GM18511 (cell line): Measurements from ENCODE around the gene CETN3.
"Not testable (repeated sequence)": the region's sequence is repeated elsewhere in the genome, so short reads cannot be mapped to it uniquely, and the experiment has no call there.

Experiments used
- ATAC-seq: cut with Tn5 transposase; IDR thresholded peaks from one replicate; pipeline ENCODE4 v1.9.1; 2021; ENCODE audit warnings: mild to moderate bottlenecking, moderate library complexity; ENCODE audit not compliant: unreplicated experiment

The CETN3 gene

DNA sequence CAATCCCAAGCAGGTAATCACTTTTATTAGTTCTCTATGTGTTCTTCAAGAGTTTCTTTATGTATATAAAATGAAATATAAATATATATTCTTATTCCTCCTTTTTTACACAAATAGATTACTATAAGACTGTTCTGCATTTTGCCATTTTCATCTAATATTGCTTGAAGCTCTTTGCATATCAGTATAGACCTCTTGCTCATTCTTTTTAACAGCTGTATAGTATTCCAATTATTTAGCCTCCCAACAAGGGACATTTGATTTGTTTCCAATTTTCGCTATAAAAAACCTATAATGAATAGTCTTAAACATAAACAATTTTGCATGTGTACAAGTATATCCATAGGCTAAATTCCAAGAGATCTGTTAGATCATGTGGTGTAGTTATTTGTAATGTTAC, 25.2 kb downstream of the CETN3 start:
- ATAC-seq = no peak

GRCh38 chr5:90383903-90384302, 25.7 kb downstream of the CETN3 start:
- ATAC-seq = no peak

GRCh38 chr5:90381213-90381929, 28.2 kb downstream of the CETN3 start:
- no peak for ATAC-seq

GRCh38 chr5:90379652-90380051, 29.9 kb downstream of the CETN3 start:
- no peak for ATAC-seq

- ATAC-seq = no peak
These were observed 30.8 kb downstream of the CETN3 start for GRCh38 chr5:90378752-90379151.

GRCh38 chr5:90371269-90371668, 38.3 kb downstream of the CETN3 start:
- not testable (repeated sequence) for ATAC-seq

- peak; percentile 87 for ATAC-seq
These were observed 40.9 kb downstream of the CETN3 start for GRCh38 chr5:90368454-90369246.

DNA sequence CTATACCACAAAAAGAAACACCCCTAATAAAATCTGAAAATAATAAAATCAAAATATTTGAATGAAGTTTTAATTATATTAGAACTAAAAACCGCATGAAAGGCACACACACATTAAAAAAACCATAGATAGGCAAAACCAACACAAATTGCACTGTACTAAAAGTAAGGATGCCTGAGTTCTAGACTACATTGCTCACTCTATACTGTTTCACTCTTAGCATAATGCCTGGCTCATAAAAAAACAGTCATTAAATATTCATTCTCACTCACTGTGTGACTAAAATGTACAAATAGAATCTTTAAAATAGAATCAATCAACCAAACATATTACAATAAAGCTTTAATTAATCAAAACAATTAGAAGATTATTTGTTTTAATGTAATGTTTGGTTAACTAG, 41.7 kb downstream of the CETN3 start:
- ATAC-seq = no peak

DNA sequence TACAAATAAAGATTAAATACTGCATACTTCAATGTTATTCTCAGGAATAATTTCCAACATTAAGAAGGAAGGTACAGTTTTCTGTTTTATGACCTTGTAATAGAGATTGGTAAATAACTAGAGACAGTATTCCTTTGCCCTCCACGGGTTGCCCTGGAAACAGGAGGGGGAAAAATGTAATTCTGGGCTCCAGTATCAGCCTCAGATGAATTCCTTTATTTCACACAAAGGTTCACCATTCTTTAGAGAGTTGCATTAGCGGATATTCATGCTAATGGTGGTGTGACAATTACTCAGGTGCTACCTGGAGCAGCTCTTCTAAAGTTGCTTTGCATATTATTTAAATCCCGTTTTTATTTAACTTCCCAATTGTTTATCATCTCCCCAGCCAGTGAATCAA, 42.6 kb downstream of the CETN3 start:
- ATAC-seq = no peak

GRCh38 chr5:90365328-90365727, 44.2 kb downstream of the CETN3 start:
- no peak for ATAC-seq

DNA sequence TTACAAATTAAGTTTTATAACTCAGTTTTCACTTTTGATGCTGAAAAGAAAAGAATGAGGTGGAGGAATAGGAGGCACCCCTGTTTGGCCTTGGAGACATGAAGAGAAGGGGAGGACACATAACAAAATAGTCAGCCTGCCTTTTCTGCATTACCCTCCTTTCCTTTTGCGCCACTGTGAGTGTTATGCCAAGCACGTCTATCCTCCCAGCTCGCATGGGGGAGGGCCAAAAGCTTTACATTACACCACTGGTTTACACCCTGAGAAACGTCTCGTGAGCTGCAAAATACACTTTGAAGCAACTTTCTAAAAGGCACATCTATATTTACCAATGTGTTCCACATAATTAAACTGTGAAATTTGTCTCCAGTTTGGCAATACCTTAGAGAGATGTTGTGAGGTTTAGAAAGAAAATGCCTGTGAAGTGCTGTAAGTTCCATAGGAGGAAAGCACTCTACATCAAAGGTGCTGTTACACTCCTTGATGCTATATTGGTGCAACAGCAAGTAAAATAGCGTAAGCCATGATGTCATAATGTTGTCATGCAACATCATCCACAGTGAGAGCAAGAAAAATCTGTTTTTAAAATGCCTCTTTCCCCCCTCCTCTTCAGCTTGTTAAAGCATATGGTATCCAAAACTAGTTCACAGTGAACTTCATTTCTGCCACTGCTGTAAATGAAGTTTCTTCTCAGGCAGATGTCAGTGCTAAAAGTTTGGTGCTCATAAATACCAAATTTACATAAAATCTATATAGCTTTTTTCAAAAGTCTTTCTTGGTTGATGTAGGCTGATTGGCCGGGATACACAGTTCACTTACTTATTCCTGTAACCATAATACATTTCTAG, 50.3 kb downstream of the CETN3 start:
- ATAC-seq = no peak

DNA sequence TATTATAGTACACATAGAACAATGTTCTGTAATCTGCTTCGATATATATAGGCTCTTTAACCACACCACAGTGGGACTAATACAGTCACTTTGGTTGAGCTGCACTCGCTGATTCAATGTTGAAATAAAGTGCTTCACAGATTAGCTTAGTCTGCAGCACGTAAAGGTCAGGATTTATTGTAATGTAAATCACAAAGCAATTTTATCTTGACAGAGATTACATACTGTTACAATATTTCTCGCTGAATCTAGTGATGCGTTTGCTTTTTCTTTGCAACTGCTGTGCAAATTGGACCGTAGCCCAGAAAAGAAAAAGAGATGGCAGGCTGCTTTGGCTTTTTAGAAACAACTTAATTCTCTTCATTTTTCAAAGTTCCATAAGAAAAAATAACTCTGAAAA, 52.9 kb downstream of the CETN3 start:
- ATAC-seq = no peak

DNA sequence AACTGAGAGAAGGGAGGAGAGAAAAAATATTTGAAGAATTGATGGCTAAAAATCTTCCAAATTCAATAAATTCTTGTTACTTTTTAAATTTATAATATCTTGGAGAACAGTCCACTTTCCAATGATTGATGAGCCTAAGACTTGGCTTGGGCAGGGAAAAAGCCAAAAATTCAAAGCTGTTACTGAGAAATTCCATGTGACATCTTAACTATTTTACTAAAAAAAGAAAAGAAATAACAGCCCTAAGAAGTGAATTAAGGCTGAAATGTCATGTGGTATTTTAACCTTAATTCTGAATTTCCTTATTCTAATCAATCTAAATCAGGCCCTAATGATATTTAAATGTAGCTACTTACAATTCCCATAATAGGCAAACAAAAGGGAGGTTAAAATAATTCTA, 53.4 kb downstream of the CETN3 start:
- ATAC-seq = no peak

DNA sequence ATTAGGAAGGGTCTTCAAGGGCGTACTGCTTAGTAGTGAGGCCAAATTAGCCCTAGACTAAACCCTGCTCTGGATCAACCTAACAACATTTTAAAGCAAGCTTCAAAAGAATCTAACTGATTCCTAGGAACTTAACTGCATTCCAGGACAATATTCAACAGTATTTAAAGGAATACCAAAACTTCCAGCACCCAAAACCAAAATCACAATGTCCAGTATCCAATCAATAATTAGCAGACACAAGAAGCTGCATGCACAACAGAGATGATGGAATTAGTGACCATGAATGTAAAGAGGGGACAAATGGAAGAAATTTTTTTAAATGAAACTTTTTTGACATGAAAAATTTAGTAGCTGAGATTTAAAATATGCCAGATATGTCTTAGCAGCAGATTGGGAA, 53.9 kb downstream of the CETN3 start:
- ATAC-seq = no peak

GRCh38 chr5:90353254-90353653, 56.3 kb downstream of the CETN3 start:
- peak; percentile 83 for ATAC-seq

DNA sequence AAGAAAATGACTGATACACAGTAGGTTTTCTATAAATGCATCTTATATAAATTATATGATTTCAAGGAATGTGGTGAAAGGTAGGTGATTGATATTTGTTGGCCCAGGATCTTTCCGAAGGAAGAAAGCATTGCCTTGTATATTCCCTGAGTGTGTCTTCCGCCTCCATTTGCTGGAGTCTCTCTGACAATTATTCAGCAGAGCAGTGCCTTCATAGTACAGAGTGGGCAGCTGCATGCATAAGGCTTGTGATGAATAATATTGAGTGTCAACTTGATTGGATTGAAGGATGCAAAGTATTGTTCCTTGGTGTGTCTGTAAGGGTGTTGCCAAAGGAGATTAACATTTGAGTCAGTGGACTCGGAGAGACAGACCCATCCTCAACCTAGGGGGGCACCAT, 58.5 kb downstream of the CETN3 start:
- no peak for ATAC-seq

- peak; percentile 91 for ATAC-seq
These were observed 62.1 kb downstream of the CETN3 start for GRCh38 chr5:90347462-90347861.

DNA sequence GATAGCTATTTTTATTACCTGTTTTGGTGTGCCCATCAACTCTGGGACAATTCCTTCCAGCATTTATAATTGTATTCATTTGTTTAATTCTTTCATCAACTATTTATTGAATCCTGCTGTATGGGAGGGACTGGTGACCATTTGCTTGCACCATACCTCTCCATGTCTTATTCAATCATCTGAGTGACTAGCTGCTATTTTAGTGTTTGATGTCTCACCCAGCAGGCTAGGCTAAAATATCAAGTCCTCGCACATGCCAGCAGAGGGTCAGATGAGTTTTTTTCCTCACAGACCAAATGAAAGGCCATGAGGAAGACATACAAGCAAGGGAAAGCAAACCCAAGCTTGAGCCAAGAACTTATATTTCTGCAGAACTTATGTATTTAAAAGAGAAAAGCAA, 63.9 kb downstream of the CETN3 start:
- ATAC-seq = no peak

- no peak for ATAC-seq
These were observed 64.9 kb downstream of the CETN3 start for GRCh38 chr5:90344689-90345088.

DNA sequence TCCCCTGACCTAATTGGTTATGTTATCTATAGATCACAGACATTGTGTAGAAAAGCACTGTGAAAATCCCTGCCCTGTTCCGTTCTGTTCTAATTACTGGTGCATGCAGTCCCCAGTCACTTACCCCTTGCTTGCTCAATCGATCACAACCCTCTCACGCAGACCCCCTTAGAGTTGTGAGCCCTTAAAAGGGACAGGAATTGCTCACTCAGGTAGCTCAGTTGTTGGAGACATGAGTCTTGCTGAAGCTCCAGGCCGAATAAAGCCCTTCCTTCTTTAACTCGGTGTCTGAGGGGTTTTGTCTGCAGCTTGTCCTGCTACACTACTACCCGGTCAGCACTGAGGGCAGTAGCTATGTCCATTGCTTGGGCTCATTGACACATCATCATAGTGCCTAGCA, 65.8 kb downstream of the CETN3 start:
- not testable (repeated sequence) for ATAC-seq

DNA sequence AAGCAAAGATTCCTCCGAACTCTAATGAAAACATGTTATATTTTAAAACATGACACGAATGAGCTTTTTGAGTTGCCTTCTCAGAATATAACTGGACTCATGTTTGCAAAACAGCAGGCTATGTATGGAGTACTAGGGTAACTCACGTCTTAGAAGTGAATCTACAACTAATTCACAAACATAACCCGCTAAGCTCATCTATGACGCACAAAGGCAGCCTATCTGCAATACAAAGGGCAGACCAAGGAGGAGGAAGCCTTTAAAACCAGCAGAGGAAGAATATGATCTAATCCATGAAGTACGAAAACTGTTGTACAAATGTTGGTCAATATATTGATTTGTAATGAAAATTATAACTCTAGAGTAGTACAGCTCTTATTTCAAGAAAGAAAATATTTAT, 67.0 kb downstream of the CETN3 start:
- ATAC-seq = no peak
